ENCODE measurements around the gene SIL1. TPM values are rescaled to one million over a fixed set of nuclear protein-coding genes. Genes with fewer than 3 reads are reported as not detected.

SIL1 gene
- total RNA-seq, 1 experiment from 2014 or later, result 114 TPM

GRCh38 chr5:139146809-139147482 is 51.2 kb downstream of the SIL1 start:
- Mint-ChIP-seq H3K27ac (ENCODE audit: low read depth, unreplicated experiment) (no peak overlapping the region), H3K27me3 (ENCODE audit: insufficient read depth, unreplicated experiment) (no peaks in the 10 kb centered on the region), H3K9me3 (ENCODE audit: unreplicated experiment) (no peaks in the 10 kb centered on the region), H3K4me1 (ENCODE audit: insufficient read depth, unreplicated experiment) (peaks cover 35% of the 10 kb centered on the region), H3K36me3 (ENCODE audit: insufficient read depth, unreplicated experiment) (no peaks in the 10 kb centered on the region), H3K4me3 (ENCODE audit: unreplicated experiment) (no peak overlapping the region)
- intact Hi-C loops (cut with micrococcal nuclease), result no loop called here
- ChIA-PET POLR2A (interaction anchor here (0.6 to 3.2 kb wide), 8 partner anchors 8 to 195 kb away, joined by 3 to 11 read pairs (median 4); partner anchors contain the start of genes PAIP2 and SIL1), CTCF (interaction anchor here (0.5 to 1.4 kb wide), 3 partner anchors 12 to 62 kb away, joined by 3 to 6 read pairs (median 5); no protein-coding TSS in a partner anchor)
- BruUV-seq (replicated peaks), result no TSS peak
- no peak for DNase-seq (ENCODE audit: unreplicated experiment)
- no peak for TF ChIP-seq CTCF (IDR thresholded peaks at IDR 0.05; ENCODE audit: unreplicated experiment)

GRCh38 chr5:139141446-139142204 is 56.5 kb downstream of the SIL1 start:
- ChIA-PET POLR2A (no interaction called here), CTCF (interaction anchor here (0.5 to 1.2 kb wide), 4 partner anchors 30 to 376 kb away, joined by 3 to 6 read pairs (median 4); no protein-coding TSS in a partner anchor)
- no peaks in the 10 kb centered on the region for H3K9me3 Mint-ChIP-seq (ENCODE audit: unreplicated experiment)
- peaks cover 24% of the 10 kb centered on the region for H3K4me1 Mint-ChIP-seq (ENCODE audit: insufficient read depth, unreplicated experiment)
- H3K27ac Mint-ChIP-seq (ENCODE audit: low read depth, unreplicated experiment), result no peak overlapping the region
- H3K27me3 Mint-ChIP-seq (ENCODE audit: insufficient read depth, unreplicated experiment), result no peaks in the 10 kb centered on the region
- TF ChIP-seq CTCF (IDR thresholded peaks at IDR 0.05; ENCODE audit: unreplicated experiment), result no peak
- intact Hi-C loops (cut with micrococcal nuclease), result no loop called here
- H3K36me3 Mint-ChIP-seq (ENCODE audit: insufficient read depth, unreplicated experiment), result peaks cover 1% of the 10 kb centered on the region
- no TSS peak for BruUV-seq (replicated peaks)
- DNase-seq (ENCODE audit: unreplicated experiment), result peak; percentile 71
- H3K4me3 Mint-ChIP-seq (ENCODE audit: unreplicated experiment), result no peak overlapping the region

- POLR2A ChIA-PET, result interaction anchor here (1.4 kb wide), 1 partner anchor 10 kb away, joined by 5 read pairs; no protein-coding TSS in a partner anchor
- Mint-ChIP-seq H3K36me3 (ENCODE audit: insufficient read depth, unreplicated experiment) (peaks cover 11% of the 10 kb centered on the region), H3K4me1 (ENCODE audit: insufficient read depth, unreplicated experiment) (peaks cover 24% of the 10 kb centered on the region), H3K27ac (ENCODE audit: low read depth, unreplicated experiment) (no peak overlapping the region), H3K9me3 (ENCODE audit: unreplicated experiment) (no peaks in the 10 kb centered on the region), H3K27me3 (ENCODE audit: insufficient read depth, unreplicated experiment) (no peaks in the 10 kb centered on the region), H3K4me3 (ENCODE audit: unreplicated experiment) (no peak overlapping the region)
- DNase-seq (ENCODE audit: unreplicated experiment), result no peak
- CTCF ChIA-PET, result interaction anchor here (0.5 to 1.2 kb wide), 5 partner anchors 31 to 1187 kb away, joined by 3 to 4 read pairs (median 4); no protein-coding TSS in a partner anchor
- TF ChIP-seq CTCF (IDR thresholded peaks at IDR 0.05; ENCODE audit: unreplicated experiment), result no peak
- intact Hi-C loops (cut with micrococcal nuclease), result no loop called here
- no TSS peak for BruUV-seq (replicated peaks)
Observed at GRCh38 chr5:139140591-139141071, 57.5 kb downstream of the SIL1 start.

- POLR2A ChIA-PET, result interaction anchor here (0.6 to 1.1 kb wide), 2 partner anchors 9 to 68 kb away, joined by 3 read pairs; no protein-coding TSS in a partner anchor
- intact Hi-C loops (cut with micrococcal nuclease), result no loop called here
- Mint-ChIP-seq H3K36me3 (ENCODE audit: insufficient read depth, unreplicated experiment) (peaks cover 14% of the 10 kb centered on the region), H3K27me3 (ENCODE audit: insufficient read depth, unreplicated experiment) (no peaks in the 10 kb centered on the region), H3K4me1 (ENCODE audit: insufficient read depth, unreplicated experiment) (peaks cover 24% of the 10 kb centered on the region), H3K27ac (ENCODE audit: low read depth, unreplicated experiment) (no peak overlapping the region), H3K9me3 (ENCODE audit: unreplicated experiment) (no peaks in the 10 kb centered on the region), H3K4me3 (ENCODE audit: unreplicated experiment) (no peak overlapping the region)
- BruUV-seq (replicated peaks), result no TSS peak
- TF ChIP-seq CTCF (IDR thresholded peaks at IDR 0.05; ENCODE audit: unreplicated experiment), result no peak
- peak; percentile 79 for DNase-seq (ENCODE audit: unreplicated experiment)
- CTCF ChIA-PET, result interaction anchor here (0.6 to 1.4 kb wide), 4 partner anchors 9 to 123 kb away, joined by 3 to 5 read pairs (median 4); no protein-coding TSS in a partner anchor
Observed at GRCh38 chr5:139138809-139139208, 59.4 kb downstream of the SIL1 start.

All from MCF 10A (cell line).